ENCODE measurements around the gene OR10G3.

GRCh38 chr14:21572604-21573003 lies 7.3 kb downstream of the OR10G3 start:
- no peak for TF ChIP-seq POLR2AphosphoS5 (IDR thresholded peaks at IDR 0.05; ENCODE audit: borderline replicate concordance, low read depth, low read length)
- no peak for TF ChIP-seq EZH2 (IDR thresholded peaks at IDR 0.05)
- no peak for TF ChIP-seq FOXP2 (optimal IDR thresholded peaks at IDR 0.05; ENCODE audit: control extremely low read depth, extremely low read length, insufficient read depth)
